ENCODE measurements around the gene EPM2A.

EPM2A gene

GRCh38 chr6:145763742-145764141, 28.4 kb upstream of the EPM2A start:
- no peaks in the 10 kb centered on the region for H3K36me3 ChIP-seq
- no peak for TF ChIP-seq CTCF (IDR thresholded peaks at IDR 0.05)
- H3K27me3 ChIP-seq, result no peaks in the 10 kb centered on the region
- DNase-seq, result no peak
- intact Hi-C loops (cut with DNase I; ENCODE audit: low total_unique reads), result no loop called here
- H3K4me1 ChIP-seq, result no peaks in the 10 kb centered on the region
- H3K9me3 ChIP-seq, result no peaks in the 10 kb centered on the region
- H3K4me3 ChIP-seq, result no peak overlapping the region
- no peak overlapping the region for H3K27ac ChIP-seq

- Histone ChIP-seq H3K9me3 (no peaks in the 10 kb centered on the region), H3K4me1 (peaks cover 0 to 4% (median 0%) of the 10 kb centered on the region in 4 donors), H3K4me3 (no peak overlapping the region), H3K36me3 (no peaks in the 10 kb centered on the region), H3K27ac (no peak overlapping the region), H3K27me3 (no peaks in the 10 kb centered on the region)
- no peak for DNase-seq
- no peak for TF ChIP-seq CTCF (IDR thresholded peaks at IDR 0.05)
- intact Hi-C loops (cut with DNase I; ENCODE audit: low total_unique reads), result no loop called here
These were observed 26.3 kb upstream of the EPM2A start for GRCh38 chr6:145761584-145761983.

GRCh38 chr6:145758113-145758512, 22.8 kb upstream of the EPM2A start:
- H3K36me3 ChIP-seq, result no peaks in the 10 kb centered on the region
- no peaks in the 10 kb centered on the region for H3K9me3 ChIP-seq
- H3K4me1 ChIP-seq, result peaks cover 0 to 7% (median 0%) of the 10 kb centered on the region in 4 donors
- H3K27ac ChIP-seq, result no peak overlapping the region
- H3K27me3 ChIP-seq, result no peaks in the 10 kb centered on the region
- no peak for DNase-seq
- intact Hi-C loops (cut with DNase I; ENCODE audit: low total_unique reads), result no loop called here
- H3K4me3 ChIP-seq, result no peak overlapping the region
- TF ChIP-seq CTCF (IDR thresholded peaks at IDR 0.05), result no peak

GRCh38 chr6:145756170-145756662, 20.9 kb upstream of the EPM2A start:
- Histone ChIP-seq H3K4me1 (peaks cover 0 to 7% (median 0%) of the 10 kb centered on the region in 4 donors), H3K9me3 (no peaks in the 10 kb centered on the region), H3K4me3 (no peak overlapping the region), H3K36me3 (no peaks in the 10 kb centered on the region), H3K27me3 (no peaks in the 10 kb centered on the region), H3K27ac (no peak overlapping the region)
- intact Hi-C loops (cut with DNase I; ENCODE audit: low total_unique reads), result no loop called here
- peak; percentile 37 to 70 for DNase-seq
- TF ChIP-seq CTCF (IDR thresholded peaks at IDR 0.05), result no peak

GRCh38 chr6:145755682-145756081, 20.4 kb upstream of the EPM2A start:
- Histone ChIP-seq H3K4me3 (no peak overlapping the region), H3K27me3 (no peaks in the 10 kb centered on the region), H3K9me3 (no peaks in the 10 kb centered on the region), H3K27ac (no peak overlapping the region), H3K4me1 (peaks cover 0 to 7% (median 0%) of the 10 kb centered on the region in 4 donors), H3K36me3 (no peaks in the 10 kb centered on the region)
- intact Hi-C loops (cut with DNase I; ENCODE audit: low total_unique reads), result no loop called here
- no peak for TF ChIP-seq CTCF (IDR thresholded peaks at IDR 0.05)
- no peak for DNase-seq

- no peak overlapping the region for H3K4me3 ChIP-seq
- H3K4me1 ChIP-seq, result peaks cover 0 to 15% (median 0%) of the 10 kb centered on the region in 4 donors
- no peak for TF ChIP-seq CTCF (IDR thresholded peaks at IDR 0.05)
- no peak overlapping the region for H3K27ac ChIP-seq
- no peak for DNase-seq
- H3K36me3 ChIP-seq, result no peaks in the 10 kb centered on the region
- H3K9me3 ChIP-seq, result peaks cover 0 to 4% (median 0%) of the 10 kb centered on the region in 3 donors
- H3K27me3 ChIP-seq, result no peaks in the 10 kb centered on the region
- intact Hi-C loops (cut with DNase I; ENCODE audit: low total_unique reads), result no loop called here
These were observed 17.3 kb upstream of the EPM2A start for GRCh38 chr6:145752638-145753037.
